H1 (cell line): ENCODE measurements around the gene GABRR2. TPM values are rescaled to one million over a fixed set of nuclear protein-coding genes. Genes with fewer than 3 reads are reported as not detected.

Experiments
- CTCF ChIA-PET: fragments of 300-600 bp; sonication (Branson Sonifier 250); formaldehyde crosslinking; loops from one replicate; lab custom pipeline; 2021; ENCODE audit not compliant: partially characterized antibody; lab: Charles Lee
- POLR2A ChIA-PET: fragments of 300-600 bp; sonication (Branson Sonifier 250); formaldehyde crosslinking; loops from one replicate; lab custom pipeline; 2021; ENCODE audit warnings: inconsistent platforms; ENCODE audit not compliant: partially characterized antibody; lab: Charles Lee
- DNase-seq, 2 experiments: peaks; one replicate each; pipeline versions ENCODE4 v3.0.0 to v3.0.0-alpha.2; 2010 to 2022; ENCODE audit warnings: low spot score in 2 of 2, low read depth in 1 of 2, mixed read lengths in 1 of 2
- FAIRE-seq: peaks from 2 replicates; lab custom pipeline; 2011; peaks lifted over from hg19 to GRCh38; lab: Jason Lieb, UNC
- H2AFZ ChIP-seq: 2 replicates; pipeline ENCODE4 v1.8.1; 2012; ENCODE audit warnings: low read length, inconsistent platforms
- H2AK5ac ChIP-seq: 2 replicates; pipeline ENCODE4 v1.6.1; 2013; ENCODE audit warnings: low read depth, low read length
- H2BK120ac ChIP-seq: replicated peaks from 2 replicates; pipeline ENCODE3; 2013; ENCODE audit warnings: low read depth, low read length, inconsistent platforms
- H2BK12ac ChIP-seq: 2 replicates; pipeline ENCODE4 v1.6.1; 2013; ENCODE audit warnings: low read depth, low read length
- H2BK15ac ChIP-seq: 2 replicates; pipeline ENCODE4 v1.6.1; 2013; ENCODE audit warnings: low read length
- H2BK20ac ChIP-seq: 2 replicates; pipeline ENCODE4 v1.6.1; 2013; ENCODE audit warnings: low read length
- H2BK5ac ChIP-seq: 2 replicates; pipeline ENCODE4 v1.6.1; 2013; ENCODE audit warnings: low read depth, low read length
- H3K14ac ChIP-seq: 2 replicates; pipeline ENCODE4 v1.6.1; 2013; ENCODE audit warnings: inconsistent platforms; ENCODE audit not compliant: insufficient read length
- H3K18ac ChIP-seq: 2 replicates; pipeline ENCODE4 v1.6.1; 2013; ENCODE audit warnings: low read length; ENCODE audit errors: extremely low read depth
- H3K23ac ChIP-seq: 2 replicates; pipeline ENCODE4 v1.6.1; 2013; ENCODE audit warnings: inconsistent platforms; ENCODE audit not compliant: insufficient read length
- H3K23me2 ChIP-seq: 2 replicates; pipeline ENCODE4 v1.6.1; 2013; ENCODE audit warnings: low read depth, low read length
- H3K27ac ChIP-seq: 2 replicates; pipeline ENCODE4 v1.6.1; 2011; ENCODE audit warnings: low read depth, low read length, inconsistent platforms
- H3K27me3 ChIP-seq, 4 experiments: replicated peaks in 1 of 4; 1 replicate in 1 of 4; 2 replicates in 3 of 4; pipeline versions ENCODE4 v1.6.1 to v1.8.1; 2011 to 2013; ENCODE audit warnings: low read length in 3 of 4, mild to moderate bottlenecking in 3 of 4, inconsistent platforms in 2 of 4, mixed read lengths in 2 of 4, moderate library complexity in 1 of 4; ENCODE audit not compliant: control insufficient read depth in 3 of 4, insufficient read depth in 3 of 4; ENCODE audit errors: extremely low read depth in 1 of 4
- H3K36me3 ChIP-seq, 4 experiments: 2 replicates each; pipeline versions ENCODE4 v1.6.1 to v1.8.1; 2011 to 2013; ENCODE audit warnings: mild to moderate bottlenecking in 4 of 4, low read length in 3 of 4, moderate library complexity in 2 of 4, control low read depth in 1 of 4, inconsistent platforms in 1 of 4; ENCODE audit not compliant: insufficient read depth in 4 of 4, control insufficient read depth in 2 of 4
- H3K4ac ChIP-seq: replicated peaks from 2 replicates; pipeline ENCODE3; 2013; ENCODE audit warnings: low read length, low read depth, mixed read lengths, inconsistent platforms; ENCODE audit not compliant: insufficient read length
- H3K4me1 ChIP-seq, 4 experiments: replicated peaks in 1 of 4; 1 replicate in 1 of 4; 2 replicates in 3 of 4; pipeline versions ENCODE4 v1.6.1 to v1.8.1; 2011 to 2013; ENCODE audit warnings: low read length in 3 of 4, inconsistent platforms in 2 of 4, mixed read lengths in 1 of 4; ENCODE audit not compliant: insufficient read depth in 4 of 4, control insufficient read depth in 3 of 4
- H3K4me2 ChIP-seq, 2 experiments: 2 replicates each; pipeline versions ENCODE4 v1.6.1 to v1.8.1; 2011 to 2013; ENCODE audit warnings: low read depth in 2 of 2, low read length in 2 of 2, control low read depth in 1 of 2, inconsistent platforms in 1 of 2, mild to moderate bottlenecking in 1 of 2; ENCODE audit not compliant: insufficient read depth in 1 of 2
- H3K4me3 ChIP-seq, 4 experiments: fragments of 200-600, 300-600 bp in 1 of 4; sonication (generic), shearing (Covaris generic), sonication (Bioruptor Twin) in 1 of 4; 2 replicates each; pipeline versions ENCODE4 v1.5.1 to v1.8.1; 2011 to 2016; ENCODE audit warnings: low read length in 4 of 4, low read depth in 3 of 4, control low read depth in 2 of 4, inconsistent platforms in 2 of 4, mild to moderate bottlenecking in 2 of 4, mixed read lengths in 1 of 4, moderate library complexity in 1 of 4; ENCODE audit not compliant: insufficient read depth in 2 of 4; ENCODE audit errors: extremely low read depth in 1 of 4
- H3K56ac ChIP-seq: replicated peaks from 2 replicates; pipeline ENCODE3; 2013; ENCODE audit warnings: low read depth, mild to moderate bottlenecking, mixed read lengths, low read length, inconsistent platforms; ENCODE audit not compliant: insufficient read length
- H3K79me1 ChIP-seq: 2 replicates; pipeline ENCODE4 v1.6.1; 2013; ENCODE audit warnings: low read depth, low read length, control low read depth
- H3K79me2 ChIP-seq, 2 experiments: 2 replicates each; pipeline versions ENCODE4 v1.6.1 to v1.8.1; 2012 to 2013; ENCODE audit warnings: low read length in 2 of 2, mild to moderate bottlenecking in 2 of 2, inconsistent platforms in 1 of 2; ENCODE audit not compliant: insufficient read depth in 2 of 2, control insufficient read depth in 1 of 2
- H3K9ac ChIP-seq, 4 experiments: replicated peaks in 1 of 4; 1 replicate in 1 of 4; 2 replicates in 3 of 4; pipeline versions ENCODE4 v1.6.1 to v1.8.1; 2011 to 2013; ENCODE audit warnings: low read depth in 3 of 4, low read length in 3 of 4, control low read depth in 2 of 4, mild to moderate bottlenecking in 2 of 4, moderate library complexity in 2 of 4, inconsistent platforms in 1 of 4; ENCODE audit errors: extremely low read depth in 1 of 4
- H3K9me3 ChIP-seq, 2 experiments: 2 replicates each; pipeline versions ENCODE4 v1.6.1 to v1.8.1; 2012 to 2013; ENCODE audit warnings: mild to moderate bottlenecking in 2 of 2, moderate library complexity in 2 of 2, control low read depth in 1 of 2, inconsistent platforms in 1 of 2, low read depth in 1 of 2, low read length in 1 of 2, mixed read lengths in 1 of 2; ENCODE audit not compliant: insufficient read depth in 2 of 2
- H4K20me1 ChIP-seq, 2 experiments: replicated peaks in 1 of 2; 2 replicates each; pipeline versions ENCODE3 to v1.8.1; 2011 to 2013; ENCODE audit warnings: inconsistent platforms in 2 of 2, low read length in 2 of 2, mild to moderate bottlenecking in 1 of 2; ENCODE audit not compliant: insufficient read depth in 2 of 2, control insufficient read depth in 1 of 2
- H4K5ac ChIP-seq: 2 replicates; pipeline ENCODE4 v1.6.1; 2013; ENCODE audit warnings: low read length, low read depth, mixed read lengths, inconsistent platforms; ENCODE audit not compliant: insufficient read length
- H4K8ac ChIP-seq: 2 replicates; pipeline ENCODE4 v1.8.0; 2013; ENCODE audit warnings: mild to moderate bottlenecking, moderate library complexity, low read length, inconsistent platforms; ENCODE audit not compliant: insufficient read depth; ENCODE audit errors: extremely low read depth
- H4K91ac ChIP-seq: replicated peaks from 2 replicates; pipeline ENCODE3; 2013; ENCODE audit warnings: low read length, mixed read lengths, inconsistent platforms; ENCODE audit not compliant: insufficient read length
- CREB1 ChIP-seq: IDR thresholded peaks from 2 replicates; pipeline ENCODE4 v1.6.1; 2012; ENCODE audit warnings: inconsistent platforms
- CTBP2 ChIP-seq: IDR thresholded peaks from 2 replicates; pipeline ENCODE4 v1.7.0; 2011; ENCODE audit warnings: borderline replicate concordance, mild to moderate bottlenecking, moderate library complexity, mixed read lengths, low read length; ENCODE audit not compliant: insufficient read depth, insufficient read length
- CTCF ChIP-seq, 3 experiments: IDR thresholded peaks; 1 replicate in 2 of 3; 2 replicates in 1 of 3; pipeline versions ENCODE4 v1.5.1 to v1.6.1; 2011; ENCODE audit warnings: low read length in 3 of 3, mild to moderate bottlenecking in 3 of 3, inconsistent platforms in 2 of 3, low read depth in 1 of 3, moderate library complexity in 1 of 3; ENCODE audit not compliant: insufficient read depth in 1 of 3; ENCODE audit errors: control extremely low read depth in 1 of 3
- EP300 ChIP-seq, 2 experiments: IDR thresholded peaks; 1 replicate in 1 of 2; 2 replicates in 1 of 2; pipeline ENCODE4 v1.6.1; 2011 to 2012; ENCODE audit warnings: low read depth in 2 of 2, low read length in 2 of 2, mild to moderate bottlenecking in 2 of 2, borderline replicate concordance in 1 of 2, inconsistent platforms in 1 of 2, moderate library complexity in 1 of 2
- KDM5A ChIP-seq: fragments of 200-600 bp; IDR thresholded peaks from 2 replicates; pipeline ENCODE4 v1.7.1; 2012; ENCODE audit warnings: mild to moderate bottlenecking, low read length, inconsistent platforms, mixed read lengths
- RFX5 ChIP-seq: IDR thresholded peaks from 2 replicates; pipeline ENCODE4 v1.6.1; 2011; ENCODE audit warnings: low read depth, low read length, improper control_type of control experiment, borderline replicate concordance
- RXRA ChIP-seq: IDR thresholded peaks from 2 replicates; pipeline ENCODE4 v1.6.1; 2011; ENCODE audit warnings: low read depth, mild to moderate bottlenecking, low read length, moderate library complexity; ENCODE audit not compliant: insufficient read depth
- SAP30 ChIP-seq: fragments of 300-600 bp; sonication (generic); IDR thresholded peaks from 2 replicates; pipeline ENCODE4 v1.7.1; 2012; ENCODE audit warnings: low read length, moderate library complexity, mild to moderate bottlenecking, inconsistent platforms; ENCODE audit not compliant: insufficient read depth, insufficient replicate concordance
- SIRT6 ChIP-seq: IDR thresholded peaks from one replicate; pipeline ENCODE4 v1.7.1; 2012; ENCODE audit warnings: low read length, inconsistent platforms
- TAF1 ChIP-seq: IDR thresholded peaks from 2 replicates; pipeline ENCODE4 v1.6.1; 2011; ENCODE audit warnings: mild to moderate bottlenecking, low read depth, low read length
- TCF12 ChIP-seq: IDR thresholded peaks from 2 replicates; pipeline ENCODE4 v1.6.1; 2011; ENCODE audit warnings: low read depth, mild to moderate bottlenecking, low read length
- WGBS, 2 experiments: shearing (Covaris generic) in 1 of 2; methylation state at CpG; one replicate each; pipeline versions ENCODE4 v1.1.6 to v1.1.7; 2013 to 2015; ENCODE audit warnings: low lambda C conversion rate in 2 of 2, mixed read lengths in 2 of 2, inconsistent platforms in 1 of 2, low coverage in 1 of 2, missing lambda C conversion rate in 1 of 2; ENCODE audit not compliant: insufficient replicate concordance in 2 of 2, insufficient coverage in 1 of 2, insufficient read length in 1 of 2; ENCODE audit errors: extremely low coverage in 1 of 2, missing lambda C conversion rate in 1 of 2; 5-methylcytosine and 5-hydroxymethylcytosine counted together
- polyA plus RNA-seq, 7 experiments: library from polyadenylated mRNA; depleted of rRNA in 3 of 7; stranded (reverse) in 5 of 7; unstranded in 2 of 7; fragments of >200 nt in 5 of 7; fragments of 200-250 nt in 2 of 7; gene quantifications; 1 replicate in 5 of 7; 2 replicates in 1 of 7; 4 replicates in 1 of 7; pipeline versions ENCODE4 v1.2.1 to v1.2.3, GENCODE V29; 2011 to 2013; ENCODE audit warnings: missing spikeins in 2 of 7, mixed read lengths in 2 of 7
- total RNA-seq: library from RNA; stranded (reverse); fragmentation: NEBNext Ultra II Directional; extraction: Animal tissue kit (Norgen Biotek cat#: 25700); gene quantifications from 2 replicates; pipeline ENCODE4 v1.2.1, GENCODE V29; 2021

GABRR2 gene
- total and polyA plus RNA-seq, 2 of the 8 experiments (the other 6 are each of a cell fraction or from before 2014, with no cell fraction given), result not detected

DNA sequence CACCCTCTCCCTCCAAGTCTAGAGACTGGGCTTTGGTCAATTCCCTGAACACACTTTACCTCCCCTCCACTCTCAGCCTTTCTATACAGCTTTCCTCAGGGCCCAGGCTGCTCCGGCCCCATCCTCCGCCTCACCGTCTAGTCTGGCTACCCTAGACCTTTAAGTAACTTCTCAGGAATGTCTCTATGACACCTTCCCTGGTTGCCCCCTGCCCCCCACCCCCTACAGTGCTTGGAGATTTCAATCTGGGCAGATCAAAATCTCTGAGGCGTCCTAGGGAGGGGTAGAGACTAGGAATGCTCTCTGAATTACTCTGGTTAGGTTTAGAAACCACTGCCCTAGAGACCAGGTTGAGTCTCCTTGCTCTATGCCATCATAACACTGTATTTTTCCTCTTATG, 31.3 kb upstream of the GABRR2 start:
- H3K4ac ChIP-seq, result no peak overlapping the region
- H3K14ac ChIP-seq, result no peak overlapping the region
- no peak overlapping the region for H2BK5ac ChIP-seq
- no peaks in the 10 kb centered on the region for H3K9me3 ChIP-seq
- ChIA-PET POLR2A (no interaction called here), CTCF (interaction anchor here (0.9 to 15.3 kb wide), 8 partner anchors 10 to 364 kb away, joined by 3 to 130 read pairs (median 4); no protein-coding TSS in a partner anchor)
- H3K27me3 ChIP-seq, result no peaks in the 10 kb centered on the region; a peak in 1 of 7 replicates
- H3K27ac ChIP-seq, result no peak overlapping the region
- H3K18ac ChIP-seq, result no peak overlapping the region
- H4K91ac ChIP-seq, result no peak overlapping the region
- H3K79me2 ChIP-seq, result peaks cover 0 to 5% of the 10 kb centered on the region in 2 experiments; a peak in 1 of 4 replicates
- no peak overlapping the region for H3K23ac ChIP-seq
- no peak overlapping the region for H2BK120ac ChIP-seq
- no peak overlapping the region for H2BK20ac ChIP-seq
- no peaks in the 10 kb centered on the region for H3K79me1 ChIP-seq
- no peaks in the 10 kb centered on the region; a peak in 1 of 8 replicates for H3K36me3 ChIP-seq
- peaks cover 0 to 2% of the 10 kb centered on the region in 2 experiments for H4K20me1 ChIP-seq
- H3K4me2 ChIP-seq, result no peak overlapping the region
- H3K23me2 ChIP-seq, result no peaks in the 10 kb centered on the region
- H2AFZ ChIP-seq, result no peak overlapping the region
- WGBS, 2 experiments, result 95% methylated on average over 4 of the region's 4 CpGs; no CpG with 5 or more reads in 1 of the 2 experiments
- H2BK12ac ChIP-seq, result no peak overlapping the region
- no peak overlapping the region for H3K9ac ChIP-seq
- H4K8ac ChIP-seq, result no peak overlapping the region
- no peak for FAIRE-seq
- no peaks in the 10 kb centered on the region for H3K4me1 ChIP-seq
- no peak overlapping the region for H2BK15ac ChIP-seq
- H3K56ac ChIP-seq, result no peak overlapping the region
- DNase-seq, result peak in 1 of 2 experiments; percentile 38
- H4K5ac ChIP-seq, result no peak overlapping the region
- H3K4me3 ChIP-seq, result no peak overlapping the region
- H2AK5ac ChIP-seq, result no peak overlapping the region
- TF ChIP-seq RXRA (no peak), EP300 (IDR thresholded peaks at IDR 0.05; ENCODE audit: borderline replicate concordance in 1 of 2, low read depth in 2 of 2, low read length in 2 of 2) (no peak), RFX5 (no peak), CREB1 (no peak), SAP30 (no peak), CTCF (IDR thresholded peaks at IDR 0.05; ENCODE audit: control extremely low read depth in 1 of 3, insufficient read depth in 1 of 3, low read depth in 1 of 3, low read length in 3 of 3) (no peak), TCF12 (no peak), TAF1 (no peak), SIRT6 (no peak), CTBP2 (no peak), KDM5A (no peak)
